K562 (cell line): ENCODE results near the gene KNTC1.

Experiments used
- ASH1L ChIP-seq: fragments of 450-650 bp; IDR thresholded peaks from 2 replicates; pipeline ENCODE4 v1.6.1; 2018; ENCODE audit warnings: borderline replicate concordance, mild to moderate bottlenecking, low read depth; ENCODE audit not compliant: partially characterized antibody
- ATF3 ChIP-seq, 2 experiments: fragments of 450-650 bp in 1 of 2; sonication (generic) in 1 of 2; formaldehyde crosslinking in 1 of 2; IDR thresholded peaks in 1 of 2; conservative IDR thresholded peaks in 1 of 2; 2 replicates each; pipeline versions ENCODE4 v1.6.1 to v1.8.1; 2016 to 2023; ENCODE audit warnings: mild to moderate bottlenecking in 2 of 2, moderate library complexity in 2 of 2, inconsistent platforms in 1 of 2, missing genetic modification reagents in 1 of 2
- CTCF ChIP-seq, 3 experiments: IDR thresholded peaks in 2 of 3; conservative IDR thresholded peaks in 1 of 3; 2 replicates each; pipeline ENCODE4 v1.5.1; 2011 to 2012; ENCODE audit warnings: low read length in 3 of 3, mild to moderate bottlenecking in 3 of 3, control low read depth in 2 of 3, improper control_type of control experiment in 1 of 3, inconsistent platforms in 1 of 3, low read depth in 1 of 3, mixed read lengths in 1 of 3, moderate library complexity in 1 of 3; ENCODE audit not compliant: insufficient read depth in 2 of 3
- KLF13 ChIP-seq: fragments of 450-650 bp; IDR thresholded peaks from 2 replicates; pipeline ENCODE4 v1.6.1; 2016; ENCODE audit warnings: missing genetic modification characterization, low read depth, mild to moderate bottlenecking, missing compliant biosample characterization, moderate library complexity, borderline replicate concordance
- NR1H2 ChIP-seq: sonication (generic); formaldehyde crosslinking; IDR thresholded peaks from 2 replicates; pipeline ENCODE4 v1.4.0; 2020; ENCODE audit warnings: mild to moderate bottlenecking, missing genetic modification reagents
- POLR2A ChIP-seq: fragments of 450-650 bp; conservative IDR thresholded peaks from 2 replicates; pipeline ENCODE4 v1.6.1; 2016
- SMAD2 ChIP-seq: fragments of 150-350 bp; IDR thresholded peaks from 2 replicates; pipeline ENCODE4 v1.6.1; 2014; ENCODE audit warnings: low read depth, mild to moderate bottlenecking, low read length

GRCh38 chr12:122590990-122591389, 63.9 kb downstream of the KNTC1 start:
- no peak for TF ChIP-seq CTCF (IDR thresholded peaks at IDR 0.05 in 2 of 3, conservative IDR thresholded peaks at IDR 0.05 in 1 of 3; ENCODE audit: insufficient read depth in 2 of 3, low read depth in 1 of 3, low read length in 3 of 3)
- no peak for TF ChIP-seq POLR2A
- TF ChIP-seq KLF13 (tag) = no peak
- TF ChIP-seq SMAD2 = no peak
- TF ChIP-seq ASH1L = no peak
- no peak for TF ChIP-seq NR1H2 (CRISPR knock-in tag)
- no peak for TF ChIP-seq ATF3 (IDR thresholded peaks at IDR 0.05)
- no peak for TF ChIP-seq ATF3 (CRISPR knock-in tag; conservative IDR thresholded peaks at IDR 0.05)
